HFFc6 (cell line): ENCODE measurements around the gene HTR2A. TPM values are rescaled to one million over a fixed set of nuclear protein-coding genes. Genes with fewer than 3 reads are reported as not detected.

Experiments
- DNase-seq: peaks from one replicate; pipeline ENCODE4 v3.0.0-alpha.2; 2018
- H3K27ac Mint-ChIP-seq: 2 replicates; pipeline ENCODE4 v1.8.0; 2020; ENCODE audit warnings: mild to moderate bottlenecking, mixed read lengths
- H3K27me3 Mint-ChIP-seq: 2 replicates; pipeline ENCODE4 v1.8.0; 2021; ENCODE audit warnings: mild to moderate bottlenecking, moderate library complexity, mixed read lengths; ENCODE audit not compliant: insufficient read depth
- H3K36me3 Mint-ChIP-seq: 2 replicates; pipeline ENCODE4 v1.8.0; 2021; ENCODE audit warnings: low read depth, mixed read lengths
- H3K4me1 Mint-ChIP-seq: 2 replicates; pipeline ENCODE4 v1.8.0; 2020; ENCODE audit warnings: low read depth, mixed read lengths
- H3K4me3 Mint-ChIP-seq: 2 replicates; pipeline ENCODE4 v1.8.0; 2020; ENCODE audit warnings: mild to moderate bottlenecking, moderate library complexity, mixed read lengths
- H3K9me3 Mint-ChIP-seq: 2 replicates; pipeline ENCODE4 v1.8.0; 2020; ENCODE audit warnings: mild to moderate bottlenecking, mixed read lengths
- CTCF ChIP-seq: fragments of 200-600 bp; sonication (generic); IDR thresholded peaks from 2 replicates; pipeline ENCODE4 v1.5.0; 2021; ENCODE audit warnings: antibody characterized with exemption, mild to moderate bottlenecking
- total RNA-seq, 6 experiments: library from RNA; stranded (reverse); fragmentation: NEBNext Ultra II Directional; extraction: Animal tissue kit (Norgen Biotek cat#: 25700); gene quantifications; 2 replicates in 1 of 6; 3 replicates in 5 of 6; pipeline ENCODE4 v1.2.3, GENCODE V29; 2021

Gene HTR2A
- total RNA-seq, 6 experiments from 2014 or later: 0.09 TPM; not detected in 5

- Mint-ChIP-seq H3K4me3 (peak overlapping the region; percentile 57), H3K27me3 (peaks cover 6% of the 10 kb centered on the region), H3K9me3 (no peaks in the 10 kb centered on the region), H3K36me3 (peaks cover 20% of the 10 kb centered on the region), H3K4me1 (peaks cover 40% of the 10 kb centered on the region), H3K27ac (no peak overlapping the region)
- no peak for TF ChIP-seq CTCF
- DNase-seq: no peak
Observed at GRCh38 chr13:46795321-46795720, 101.5 kb downstream of the HTR2A start.

GRCh38 chr13:46783504-46783903 is 113.3 kb downstream of the HTR2A start:
- no peak overlapping the region for H3K27ac Mint-ChIP-seq
- H3K9me3 Mint-ChIP-seq: no peaks in the 10 kb centered on the region
- peaks cover 8% of the 10 kb centered on the region for H3K4me1 Mint-ChIP-seq
- no peak overlapping the region for H3K4me3 Mint-ChIP-seq
- no peak for TF ChIP-seq CTCF
- no peaks in the 10 kb centered on the region for H3K27me3 Mint-ChIP-seq
- H3K36me3 Mint-ChIP-seq: peaks cover 21% of the 10 kb centered on the region
- DNase-seq: no peak

- H3K27ac Mint-ChIP-seq: no peak overlapping the region
- no peaks in the 10 kb centered on the region for H3K9me3 Mint-ChIP-seq
- no peak for TF ChIP-seq CTCF
- no peak overlapping the region for H3K4me3 Mint-ChIP-seq
- no peaks in the 10 kb centered on the region for H3K27me3 Mint-ChIP-seq
- H3K36me3 Mint-ChIP-seq: peaks cover 19% of the 10 kb centered on the region
- H3K4me1 Mint-ChIP-seq: peaks cover 16% of the 10 kb centered on the region
- DNase-seq: no peak
Observed at GRCh38 chr13:46782691-46783090, 114.2 kb downstream of the HTR2A start.

GRCh38 chr13:46782066-46782465 is 114.8 kb downstream of the HTR2A start:
- no peak for TF ChIP-seq CTCF
- Mint-ChIP-seq H3K27me3 (no peaks in the 10 kb centered on the region), H3K4me3 (no peak overlapping the region), H3K27ac (no peak overlapping the region), H3K9me3 (no peaks in the 10 kb centered on the region), H3K36me3 (peaks cover 20% of the 10 kb centered on the region), H3K4me1 (peaks cover 16% of the 10 kb centered on the region)
- no peak for DNase-seq

Other genes with a start within 250 kb of the HTR2A start
- gene ESD, start 99.9 kb downstream of the HTR2A start, total RNA-seq: 100 to 1,000 TPM in 5 of 6 experiments, 10 to 100 TPM in 1; 97.7 to 116 (median 104) TPM